NCI-H128 (cell line): ENCODE data around the gene ITGB3BP.
"Not testable (repeated sequence)": the region's sequence is repeated elsewhere in the genome, so short reads cannot be mapped to it uniquely, and the experiment has no call there.

Experiments
- DNase-seq: peaks from one replicate; lab custom pipeline; 2025; ENCODE audit not compliant: unreplicated experiment; lab: John Stamatoyannopoulos, UW

The ITGB3BP gene

DNA sequence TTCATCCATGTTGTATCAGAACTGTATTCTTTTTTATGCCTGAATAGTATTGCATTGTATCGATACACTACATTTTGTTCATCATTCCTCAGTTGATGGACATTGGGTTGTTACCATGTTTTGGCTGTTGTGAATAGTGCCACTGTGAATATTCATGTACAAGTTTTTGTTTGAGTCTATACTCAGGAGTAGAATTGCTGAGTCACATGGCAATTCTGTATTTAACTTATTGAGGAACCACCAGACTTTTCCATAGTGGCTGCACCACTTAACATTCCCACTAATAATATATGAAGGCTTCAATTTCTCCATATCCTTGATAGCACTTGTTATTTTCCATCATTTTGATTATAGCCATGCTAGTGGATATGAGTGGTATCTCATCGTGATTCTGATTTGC lies 99.4 kb downstream of the ITGB3BP start:
- no peak for DNase-seq

DNA sequence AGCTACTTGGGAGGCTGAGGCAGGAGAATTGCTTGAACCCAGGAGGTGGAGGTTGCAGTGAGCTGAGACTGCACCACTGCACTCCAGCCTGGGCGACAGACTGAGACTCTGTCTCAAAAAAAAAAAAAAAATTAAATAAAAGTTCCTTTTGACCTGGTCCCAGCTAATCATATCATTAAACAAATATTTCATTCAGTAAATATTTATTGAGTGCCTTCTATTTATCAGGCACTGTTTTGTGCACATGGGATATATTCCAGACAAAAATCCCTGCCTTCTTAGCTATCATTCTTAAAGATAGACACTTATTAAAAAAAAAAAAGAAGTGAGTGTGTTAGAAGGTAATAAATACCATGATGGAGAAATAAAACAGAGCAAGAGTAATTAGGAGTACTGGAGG lies 102.3 kb downstream of the ITGB3BP start:
- DNase-seq: not testable (repeated sequence)

DNA sequence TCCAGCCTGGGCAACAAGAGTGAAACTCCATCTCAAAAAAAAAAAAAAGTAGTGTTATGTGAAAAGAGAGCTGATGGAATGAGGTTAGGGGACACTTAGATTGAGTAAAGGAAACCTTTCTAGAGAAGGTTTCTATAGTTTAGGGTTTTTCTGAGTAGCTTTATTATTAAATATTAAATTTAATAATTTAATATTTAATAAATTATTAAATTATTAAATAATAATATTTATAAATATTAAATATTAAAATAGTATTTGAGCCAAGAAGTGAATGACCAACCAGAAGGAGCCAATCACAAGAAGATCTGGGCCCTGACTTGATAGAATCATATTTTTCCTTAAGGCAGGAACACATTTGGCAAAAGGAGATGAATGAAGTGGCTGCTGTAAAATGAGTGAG lies 104.9 kb downstream of the ITGB3BP start:
- no peak for DNase-seq

DNA sequence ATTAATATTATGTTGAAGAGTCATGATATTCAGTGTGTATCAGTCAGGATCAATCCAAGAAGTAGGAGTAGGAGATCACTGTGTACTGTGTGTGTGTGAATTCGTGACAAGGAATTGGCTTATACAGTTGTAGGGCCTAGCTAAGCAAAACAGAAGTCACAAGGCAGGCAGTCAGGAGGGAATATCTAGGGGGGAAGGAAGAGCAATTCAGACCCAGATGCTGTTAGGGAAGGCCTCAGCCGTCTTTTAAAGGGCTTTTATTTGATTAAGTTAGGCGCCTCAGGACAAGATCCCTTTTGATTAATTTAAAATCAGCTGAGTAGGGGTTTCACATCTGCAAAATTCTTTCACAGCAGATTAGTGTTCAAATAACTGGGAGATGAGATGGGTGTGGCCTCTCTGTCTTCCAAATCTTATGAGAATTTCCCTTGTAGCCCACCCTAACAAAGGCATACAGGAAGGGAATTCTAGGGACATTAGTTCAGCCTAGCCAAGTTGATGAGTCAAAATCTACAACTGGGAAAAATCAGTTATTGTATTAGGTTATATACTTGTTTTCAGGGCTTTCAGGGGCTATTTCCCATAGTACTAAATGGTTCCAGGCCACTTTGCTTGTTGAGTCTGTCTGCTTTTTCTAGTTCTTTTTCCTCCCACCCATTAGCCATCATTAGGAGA lies 108.2 kb downstream of the ITGB3BP start:
- no peak for DNase-seq

DNA sequence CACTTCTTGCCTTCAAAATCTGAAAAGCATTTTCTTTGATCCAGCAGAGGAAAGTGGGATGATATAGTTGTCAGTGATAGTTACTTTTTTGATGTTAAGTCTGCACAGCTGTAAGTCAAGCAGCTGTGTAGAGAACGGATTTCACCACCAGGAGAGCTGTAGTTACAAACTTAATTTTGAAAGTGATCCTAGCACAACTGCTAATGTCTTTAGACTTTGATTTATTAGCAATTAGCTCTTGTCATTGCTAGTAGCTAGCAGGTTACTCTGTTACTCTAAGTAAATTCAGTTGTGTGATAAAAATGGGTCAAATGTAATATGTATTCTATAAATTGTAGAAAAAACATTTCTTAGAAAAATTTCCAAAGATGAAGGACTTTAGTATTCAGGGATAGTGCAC lies 109.6 kb downstream of the ITGB3BP start:
- no peak for DNase-seq

DNA sequence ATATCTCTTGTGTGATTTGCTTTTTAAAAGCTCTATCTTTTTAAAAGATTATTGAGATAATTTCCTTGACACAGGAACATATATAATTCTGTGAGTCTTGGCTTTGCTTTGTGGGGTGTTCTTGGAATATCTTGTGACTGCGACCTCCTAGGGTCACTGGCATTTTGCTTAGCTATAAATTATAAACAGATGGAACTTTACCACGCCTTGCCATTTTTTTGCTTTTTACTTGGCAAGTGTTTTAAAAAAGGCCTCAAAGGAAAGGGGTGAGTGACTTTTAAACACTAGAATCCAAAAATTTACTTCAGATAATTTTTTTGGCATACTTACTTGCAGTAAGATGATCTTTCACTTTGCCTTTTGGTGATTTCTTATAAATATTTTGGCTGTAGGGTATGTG lies 112.0 kb downstream of the ITGB3BP start:
- no peak for DNase-seq

DNA sequence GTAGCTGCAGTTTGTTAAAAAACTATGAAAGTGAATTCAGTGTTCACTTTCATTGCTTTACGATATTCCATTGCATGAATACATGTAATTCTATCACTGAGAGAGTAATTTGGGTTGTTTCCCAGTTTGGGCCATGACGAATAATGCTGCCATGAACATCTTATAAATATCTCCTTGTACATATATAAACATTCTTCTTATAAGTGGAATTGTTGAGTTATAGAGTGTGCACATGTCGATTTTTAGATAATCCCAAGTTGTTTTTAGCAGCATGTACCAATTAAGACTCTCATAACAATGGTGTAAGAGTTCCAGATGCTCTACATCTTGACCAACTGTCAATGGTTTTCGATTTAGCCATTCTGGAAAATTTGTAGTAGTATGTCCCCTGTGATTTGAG lies 114.7 kb downstream of the ITGB3BP start:
- DNase-seq: no peak

DNA sequence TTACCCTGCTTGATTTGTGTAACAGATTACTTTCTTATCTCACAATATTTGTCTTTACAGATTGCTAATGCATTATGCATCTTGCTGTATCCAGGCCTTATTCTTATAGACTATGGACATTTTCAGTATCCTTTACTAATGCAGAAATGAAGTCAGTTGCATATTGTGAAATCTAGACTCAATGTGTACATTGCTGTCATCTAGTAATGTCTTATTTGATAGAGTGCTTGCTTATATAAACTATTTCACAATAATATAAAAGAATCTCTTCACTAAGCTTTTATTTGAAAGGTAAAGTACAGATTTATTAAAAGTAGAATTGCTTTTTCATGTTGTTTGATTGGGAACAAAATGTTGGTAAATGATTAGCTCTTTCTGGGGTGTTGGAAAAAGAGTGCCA lies 116.0 kb downstream of the ITGB3BP start:
- no peak for DNase-seq

DNA sequence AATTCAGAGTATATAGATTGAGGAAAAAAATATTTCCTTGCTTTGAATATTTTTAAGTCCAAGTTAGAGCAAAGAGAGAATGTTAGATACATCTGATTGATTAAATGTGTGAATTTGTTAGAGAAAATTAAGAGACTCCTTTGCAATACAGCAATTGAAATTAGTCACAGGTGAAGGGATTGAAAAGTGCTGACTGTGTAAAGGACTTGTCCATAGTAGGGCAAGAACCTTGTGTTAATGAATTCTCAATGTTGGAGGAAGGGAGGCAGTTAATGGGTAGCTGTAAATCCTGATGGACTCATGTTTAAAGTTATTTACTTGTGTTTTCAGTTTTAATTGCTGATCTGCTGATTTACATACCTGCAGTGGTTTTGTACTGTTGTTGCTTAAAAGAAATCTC lies 117.0 kb downstream of the ITGB3BP start:
- DNase-seq: no peak

DNA sequence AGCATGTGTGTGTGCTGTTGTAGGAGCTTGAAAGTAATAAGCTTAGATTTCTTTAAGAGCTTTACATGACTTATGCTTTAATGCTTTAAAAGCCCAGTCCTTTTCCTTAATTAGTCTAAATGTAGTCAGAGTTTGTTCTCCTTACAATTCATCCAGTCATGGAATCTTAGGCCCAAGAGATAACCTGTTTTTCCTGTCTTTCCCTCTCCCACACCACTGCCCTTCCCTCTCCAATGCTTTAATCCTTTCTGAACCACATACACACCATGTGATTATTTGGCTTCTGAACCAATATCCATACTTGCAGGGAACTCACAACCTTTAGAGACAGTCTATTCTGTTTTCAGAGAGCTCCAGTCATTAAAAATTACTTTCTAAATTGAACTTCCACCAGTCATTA lies 118.0 kb downstream of the ITGB3BP start:
- no peak for DNase-seq

DNA sequence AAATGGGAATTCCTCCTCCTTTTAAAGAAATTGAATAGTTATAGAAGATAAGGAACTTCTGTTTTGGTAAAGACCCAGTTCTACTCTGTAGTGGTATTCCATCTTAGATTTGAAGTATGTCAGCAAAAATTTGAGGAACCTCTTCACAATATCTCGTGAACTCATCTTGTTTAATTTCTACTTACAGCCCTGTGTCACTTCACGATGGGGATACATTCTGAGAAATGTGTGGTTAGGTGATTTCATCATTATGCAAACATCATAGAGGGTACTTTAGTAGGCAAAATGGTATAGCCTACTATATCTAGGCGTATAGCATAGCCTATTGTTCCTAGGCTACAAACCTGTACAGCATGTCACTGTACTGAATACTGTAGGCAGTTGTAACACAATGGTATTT lies 119.6 kb downstream of the ITGB3BP start:
- DNase-seq: no peak

DNA sequence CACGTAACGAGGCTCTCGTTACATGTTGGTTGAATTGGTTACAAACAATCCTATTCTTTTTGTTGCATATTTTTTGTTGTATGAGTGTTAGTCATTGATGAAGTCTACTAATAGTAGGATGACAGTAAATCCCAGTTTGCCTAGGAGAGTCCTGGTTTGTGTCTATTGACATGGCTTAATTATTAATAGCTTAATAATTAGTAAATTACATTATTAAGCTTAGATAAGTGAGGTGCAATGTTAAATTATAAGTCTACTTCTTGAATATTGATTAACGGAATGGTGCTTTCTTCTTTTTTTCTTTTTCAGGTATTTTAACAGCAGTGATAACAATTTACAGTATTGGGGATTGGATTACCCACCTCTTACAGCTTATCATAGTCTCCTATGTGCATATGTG lies 121.1 kb downstream of the ITGB3BP start:
- no peak for DNase-seq
